Liver (tissue), 3 donors: ENCODE results near the gene FCN3.
"Not testable (repeated sequence)": the region's sequence is repeated elsewhere in the genome, so short reads cannot be mapped to it uniquely, and the experiment has no call there.

Experiments
- FOXA1 ChIP-seq: IDR thresholded peaks from 2 replicates; pipeline ENCODE4 v1.6.1; 2016; ENCODE audit warnings: antibody characterized with exemption
- SP1 ChIP-seq: IDR thresholded peaks from 2 replicates; pipeline ENCODE4 v1.6.1; 2018; ENCODE audit warnings: antibody characterized with exemption, mild to moderate bottlenecking
- TAF1 ChIP-seq: conservative IDR thresholded peaks from 2 replicates; pipeline ENCODE4 v1.6.1; 2016; ENCODE audit warnings: antibody characterized with exemption, mild to moderate bottlenecking
- TF ChIP-seq, protein P1 (sequence below): fragments of 150-350 bp; IDR thresholded peaks from 2 replicates; pipeline ENCODE4 v1.5.1; 2017; ENCODE audit warnings: improper control_type of control experiment, low read depth, low read length; ENCODE audit not compliant: missing input control
- TF ChIP-seq, protein P2 (sequence below): IDR thresholded peaks from 2 replicates; pipeline ENCODE4 v1.6.1; 2016; ENCODE audit warnings: antibody characterized with exemption, mild to moderate bottlenecking
- TF ChIP-seq, protein P3 (sequence below): IDR thresholded peaks from 2 replicates; pipeline ENCODE4 v1.6.1; 2016; ENCODE audit warnings: antibody characterized with exemption
- donor health status: healthy.
- donor health status: healthy.

DNA sequence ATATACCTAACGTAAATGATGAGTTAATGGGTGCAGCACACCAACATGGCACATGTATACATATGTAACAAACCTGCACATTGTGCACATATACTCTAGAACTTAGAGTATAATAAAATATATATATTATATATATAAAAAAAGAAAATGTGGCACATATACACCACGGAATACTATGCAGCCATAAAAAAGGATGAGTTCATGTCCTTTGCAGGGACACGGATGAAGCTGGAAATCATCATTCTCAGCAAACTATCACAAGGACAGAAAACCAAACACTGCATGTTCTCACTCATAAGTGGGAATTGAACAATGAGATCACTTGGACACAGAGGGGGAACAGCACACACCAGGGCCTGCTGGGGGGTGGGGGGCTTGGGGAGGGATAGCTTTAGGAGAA is 10.2 kb upstream of the FCN3 start:
- TF ChIP-seq, protein P1, sequence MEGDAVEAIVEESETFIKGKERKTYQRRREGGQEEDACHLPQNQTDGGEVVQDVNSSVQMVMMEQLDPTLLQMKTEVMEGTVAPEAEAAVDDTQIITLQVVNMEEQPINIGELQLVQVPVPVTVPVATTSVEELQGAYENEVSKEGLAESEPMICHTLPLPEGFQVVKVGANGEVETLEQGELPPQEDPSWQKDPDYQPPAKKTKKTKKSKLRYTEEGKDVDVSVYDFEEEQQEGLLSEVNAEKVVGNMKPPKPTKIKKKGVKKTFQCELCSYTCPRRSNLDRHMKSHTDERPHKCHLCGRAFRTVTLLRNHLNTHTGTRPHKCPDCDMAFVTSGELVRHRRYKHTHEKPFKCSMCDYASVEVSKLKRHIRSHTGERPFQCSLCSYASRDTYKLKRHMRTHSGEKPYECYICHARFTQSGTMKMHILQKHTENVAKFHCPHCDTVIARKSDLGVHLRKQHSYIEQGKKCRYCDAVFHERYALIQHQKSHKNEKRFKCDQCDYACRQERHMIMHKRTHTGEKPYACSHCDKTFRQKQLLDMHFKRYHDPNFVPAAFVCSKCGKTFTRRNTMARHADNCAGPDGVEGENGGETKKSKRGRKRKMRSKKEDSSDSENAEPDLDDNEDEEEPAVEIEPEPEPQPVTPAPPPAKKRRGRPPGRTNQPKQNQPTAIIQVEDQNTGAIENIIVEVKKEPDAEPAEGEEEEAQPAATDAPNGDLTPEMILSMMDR: not testable (repeated sequence)
- TF ChIP-seq, protein P2, sequence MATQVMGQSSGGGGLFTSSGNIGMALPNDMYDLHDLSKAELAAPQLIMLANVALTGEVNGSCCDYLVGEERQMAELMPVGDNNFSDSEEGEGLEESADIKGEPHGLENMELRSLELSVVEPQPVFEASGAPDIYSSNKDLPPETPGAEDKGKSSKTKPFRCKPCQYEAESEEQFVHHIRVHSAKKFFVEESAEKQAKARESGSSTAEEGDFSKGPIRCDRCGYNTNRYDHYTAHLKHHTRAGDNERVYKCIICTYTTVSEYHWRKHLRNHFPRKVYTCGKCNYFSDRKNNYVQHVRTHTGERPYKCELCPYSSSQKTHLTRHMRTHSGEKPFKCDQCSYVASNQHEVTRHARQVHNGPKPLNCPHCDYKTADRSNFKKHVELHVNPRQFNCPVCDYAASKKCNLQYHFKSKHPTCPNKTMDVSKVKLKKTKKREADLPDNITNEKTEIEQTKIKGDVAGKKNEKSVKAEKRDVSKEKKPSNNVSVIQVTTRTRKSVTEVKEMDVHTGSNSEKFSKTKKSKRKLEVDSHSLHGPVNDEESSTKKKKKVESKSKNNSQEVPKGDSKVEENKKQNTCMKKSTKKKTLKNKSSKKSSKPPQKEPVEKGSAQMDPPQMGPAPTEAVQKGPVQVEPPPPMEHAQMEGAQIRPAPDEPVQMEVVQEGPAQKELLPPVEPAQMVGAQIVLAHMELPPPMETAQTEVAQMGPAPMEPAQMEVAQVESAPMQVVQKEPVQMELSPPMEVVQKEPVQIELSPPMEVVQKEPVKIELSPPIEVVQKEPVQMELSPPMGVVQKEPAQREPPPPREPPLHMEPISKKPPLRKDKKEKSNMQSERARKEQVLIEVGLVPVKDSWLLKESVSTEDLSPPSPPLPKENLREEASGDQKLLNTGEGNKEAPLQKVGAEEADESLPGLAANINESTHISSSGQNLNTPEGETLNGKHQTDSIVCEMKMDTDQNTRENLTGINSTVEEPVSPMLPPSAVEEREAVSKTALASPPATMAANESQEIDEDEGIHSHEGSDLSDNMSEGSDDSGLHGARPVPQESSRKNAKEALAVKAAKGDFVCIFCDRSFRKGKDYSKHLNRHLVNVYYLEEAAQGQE: not testable (repeated sequence)
- not testable (repeated sequence) for TF ChIP-seq FOXA1, TAF1, SP1
- TF ChIP-seq, protein P3, sequence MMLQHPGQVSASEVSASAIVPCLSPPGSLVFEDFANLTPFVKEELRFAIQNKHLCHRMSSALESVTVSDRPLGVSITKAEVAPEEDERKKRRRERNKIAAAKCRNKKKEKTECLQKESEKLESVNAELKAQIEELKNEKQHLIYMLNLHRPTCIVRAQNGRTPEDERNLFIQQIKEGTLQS: not testable (repeated sequence)
